ENCODE measurements around the gene PRSS22.

The PRSS22 gene

DNA sequence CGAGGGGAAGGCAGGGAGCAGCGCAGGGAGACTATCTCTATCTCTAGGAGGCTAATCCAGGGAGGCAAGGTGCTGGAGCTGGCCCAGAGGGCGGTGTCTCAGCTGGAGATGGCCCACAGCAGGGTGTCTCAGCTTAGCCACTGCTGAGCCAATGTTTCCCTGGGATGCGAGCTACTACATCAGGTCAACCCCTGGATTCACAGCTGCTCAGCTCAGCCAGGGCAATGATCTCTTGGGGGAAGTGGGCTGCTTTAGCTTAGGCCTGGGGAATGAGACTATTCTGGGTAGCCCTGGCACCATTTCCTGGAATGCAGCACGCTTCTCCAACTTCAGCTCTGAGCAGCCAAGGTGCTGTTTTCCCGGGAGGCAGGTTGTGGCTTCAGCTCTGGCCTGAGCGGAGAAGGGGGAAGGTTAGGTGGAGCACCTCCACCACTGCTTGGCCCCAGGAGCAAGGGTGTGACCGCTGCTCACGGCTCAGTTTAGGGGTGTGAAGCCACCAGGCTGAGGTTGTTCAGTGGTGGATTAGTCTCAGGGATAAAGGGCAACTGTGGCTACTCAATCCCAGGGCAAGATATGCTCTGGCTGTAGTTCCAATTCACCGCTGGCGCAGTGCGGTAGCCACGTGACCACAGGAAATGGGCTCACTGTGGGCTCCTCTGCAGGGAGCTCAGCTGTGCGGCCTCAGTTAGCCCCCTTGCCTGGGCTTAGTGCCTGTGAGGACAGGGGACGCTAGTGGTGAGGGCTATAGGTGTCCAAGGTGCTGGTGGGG lies 46.1 kb downstream of the PRSS22 start:
- FAIRE-seq = no peak

DNA sequence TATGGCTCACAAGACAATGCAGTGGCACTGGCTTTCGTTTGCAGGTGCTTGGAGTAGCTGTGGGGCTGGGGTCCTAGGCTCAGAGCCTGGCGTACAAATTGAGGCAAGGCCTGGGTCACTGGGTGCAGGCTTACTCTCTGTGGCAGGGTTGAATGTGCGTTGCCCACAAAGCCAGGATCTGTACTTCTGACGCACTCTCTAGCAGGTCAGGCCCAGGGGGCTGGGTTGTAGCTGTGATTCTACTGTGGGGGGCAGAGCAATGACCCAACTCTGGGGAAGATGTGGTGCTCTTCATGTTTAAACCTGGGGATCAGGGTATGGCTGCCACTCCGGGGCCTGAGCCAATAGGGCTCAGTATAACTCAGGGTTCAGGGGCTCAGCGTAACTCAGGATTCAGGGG lies 47.3 kb downstream of the PRSS22 start:
- FAIRE-seq = no peak

- no peak for FAIRE-seq
Observed at GRCh38 chr16:2809149-2809760, 48.7 kb downstream of the PRSS22 start.

DNA sequence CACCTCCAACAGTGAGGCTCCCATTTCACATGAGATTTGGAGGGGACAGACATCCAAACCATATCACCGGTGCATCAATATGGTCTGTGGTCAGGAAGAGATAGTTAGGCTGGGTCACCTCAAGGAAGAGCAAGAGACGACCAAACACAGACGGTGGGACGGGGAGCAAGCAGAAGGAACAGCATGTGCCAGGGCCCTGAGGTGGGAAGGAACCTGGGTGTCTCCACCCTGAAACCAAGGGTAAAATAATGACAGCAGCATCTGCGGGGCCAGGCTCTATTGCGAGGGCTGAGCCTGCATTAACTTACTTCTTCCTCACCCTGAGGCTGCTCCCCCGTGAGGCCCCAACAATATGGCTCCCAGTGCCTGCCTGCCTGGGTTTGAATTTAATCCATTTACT lies 49.8 kb downstream of the PRSS22 start:
- FAIRE-seq = no peak

- FAIRE-seq = no peak
Observed at GRCh38 chr16:2806286-2806685, 51.7 kb downstream of the PRSS22 start.

GRCh38 chr16:2804728-2805127 lies 53.2 kb downstream of the PRSS22 start:
- no peak for FAIRE-seq

GRCh38 chr16:2803545-2804195 lies 54.3 kb downstream of the PRSS22 start:
- FAIRE-seq = no peak
